ENCODE results near the gene PRICKLE3. TPM values are rescaled to one million over a fixed set of nuclear protein-coding genes. Genes with fewer than 3 reads are reported as not detected.

PRICKLE3 gene
- total and polyA plus RNA-seq, 2 experiments from 2014 or later: 4.7 to 13.7 TPM

DNA sequence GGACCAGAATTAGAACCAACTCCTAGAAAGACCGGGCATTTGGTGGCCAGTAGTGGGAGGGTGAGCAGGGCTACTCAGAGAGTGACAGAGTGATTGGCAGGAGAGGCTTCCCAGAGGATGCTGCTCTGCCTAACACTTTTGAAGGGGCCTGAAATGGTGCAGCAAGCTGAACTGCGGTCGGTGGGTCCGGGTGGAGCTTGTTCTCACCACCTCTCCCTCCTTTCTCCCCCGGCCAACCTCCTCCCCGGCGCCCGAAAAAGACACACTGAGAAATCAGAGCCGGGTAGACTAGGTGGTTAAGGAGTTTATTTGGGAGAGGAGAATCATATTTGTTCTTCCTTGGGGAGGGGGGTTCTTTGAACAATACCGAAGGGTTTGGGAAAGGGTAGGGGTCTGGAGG, 1.4 kb upstream of the PRICKLE3 start:
- H2AFZ ChIP-seq: no peak overlapping the region
- H3K27ac Mint-ChIP-seq: no peak overlapping the region
- no peaks in the 10 kb centered on the region for H3K9me2 ChIP-seq (ENCODE audit: insufficient read depth)
- no peaks in the 10 kb centered on the region for H3K79me2 ChIP-seq (replicated peaks; ENCODE audit: insufficient read depth)
- DNase-seq (ENCODE audit: low spot score): peak; percentile 25
- no peaks in the 10 kb centered on the region; the same call in 1 of the 2 replicates for H3F3A ChIP-seq (replicated peaks; ENCODE audit: low read depth)
- H3K4me1 ChIP-seq (ENCODE audit: insufficient read depth): no peaks in the 10 kb centered on the region; the same call in 1 of the 2 replicates
- H4K20me1 ChIP-seq (replicated peaks; ENCODE audit: insufficient read depth): no peaks in the 10 kb centered on the region
- peak overlapping the region; percentile 63 for H3K4me3 ChIP-seq
- peak overlapping the region; percentile 80 for H3K4me3 Mint-ChIP-seq
- H3K27me3 ChIP-seq (ENCODE audit: insufficient read depth): no peaks in the 10 kb centered on the region
- peak overlapping the region; percentile 80 for H3K4me2 ChIP-seq
- no peaks in the 10 kb centered on the region for H3K9me3 Mint-ChIP-seq
- H3K36me3 Mint-ChIP-seq (ENCODE audit: low read depth): peaks cover 3% of the 10 kb centered on the region; the same call in 2 of the 3 replicates
- peaks cover 14% of the 10 kb centered on the region for H3K27me3 Mint-ChIP-seq (ENCODE audit: insufficient read depth, low read depth, poor library complexity)
- TF ChIP-seq, protein P1, sequence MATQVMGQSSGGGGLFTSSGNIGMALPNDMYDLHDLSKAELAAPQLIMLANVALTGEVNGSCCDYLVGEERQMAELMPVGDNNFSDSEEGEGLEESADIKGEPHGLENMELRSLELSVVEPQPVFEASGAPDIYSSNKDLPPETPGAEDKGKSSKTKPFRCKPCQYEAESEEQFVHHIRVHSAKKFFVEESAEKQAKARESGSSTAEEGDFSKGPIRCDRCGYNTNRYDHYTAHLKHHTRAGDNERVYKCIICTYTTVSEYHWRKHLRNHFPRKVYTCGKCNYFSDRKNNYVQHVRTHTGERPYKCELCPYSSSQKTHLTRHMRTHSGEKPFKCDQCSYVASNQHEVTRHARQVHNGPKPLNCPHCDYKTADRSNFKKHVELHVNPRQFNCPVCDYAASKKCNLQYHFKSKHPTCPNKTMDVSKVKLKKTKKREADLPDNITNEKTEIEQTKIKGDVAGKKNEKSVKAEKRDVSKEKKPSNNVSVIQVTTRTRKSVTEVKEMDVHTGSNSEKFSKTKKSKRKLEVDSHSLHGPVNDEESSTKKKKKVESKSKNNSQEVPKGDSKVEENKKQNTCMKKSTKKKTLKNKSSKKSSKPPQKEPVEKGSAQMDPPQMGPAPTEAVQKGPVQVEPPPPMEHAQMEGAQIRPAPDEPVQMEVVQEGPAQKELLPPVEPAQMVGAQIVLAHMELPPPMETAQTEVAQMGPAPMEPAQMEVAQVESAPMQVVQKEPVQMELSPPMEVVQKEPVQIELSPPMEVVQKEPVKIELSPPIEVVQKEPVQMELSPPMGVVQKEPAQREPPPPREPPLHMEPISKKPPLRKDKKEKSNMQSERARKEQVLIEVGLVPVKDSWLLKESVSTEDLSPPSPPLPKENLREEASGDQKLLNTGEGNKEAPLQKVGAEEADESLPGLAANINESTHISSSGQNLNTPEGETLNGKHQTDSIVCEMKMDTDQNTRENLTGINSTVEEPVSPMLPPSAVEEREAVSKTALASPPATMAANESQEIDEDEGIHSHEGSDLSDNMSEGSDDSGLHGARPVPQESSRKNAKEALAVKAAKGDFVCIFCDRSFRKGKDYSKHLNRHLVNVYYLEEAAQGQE (IDR thresholded peaks at IDR 0.05; ENCODE audit: unreplicated experiment): no peak
- TF ChIP-seq NANOG (IDR thresholded peaks at IDR 0.05; ENCODE audit: borderline replicate concordance) (no peak), CREB1 (CRISPR knock-in tag; IDR thresholded peaks at IDR 0.05; ENCODE audit: low read depth) (no peak), CTCF (conservative IDR thresholded peaks at IDR 0.05; ENCODE audit: low read depth in 2 of 2) (no peak), STAT1 (IDR thresholded peaks at IDR 0.05; ENCODE audit: unreplicated experiment) (no peak), EZH2 (IDR thresholded peaks at IDR 0.05; ENCODE audit: low read depth, unreplicated experiment) (no peak), JUNB (IDR thresholded peaks at IDR 0.05; ENCODE audit: unreplicated experiment) (no peak), ZNF114 (CRISPR knock-in tag; IDR thresholded peaks at IDR 0.05) (no peak), POLR2AphosphoS5 (IDR thresholded peaks at IDR 0.05; ENCODE audit: low read depth) (no peak), ZNF331 (CRISPR knock-in tag; IDR thresholded peaks at IDR 0.05; ENCODE audit: low read depth) (no peak), EZH2phosphoT487 (IDR thresholded peaks at IDR 0.05; ENCODE audit: unreplicated experiment) (no peak)
- TF ChIP-seq, protein P2, sequence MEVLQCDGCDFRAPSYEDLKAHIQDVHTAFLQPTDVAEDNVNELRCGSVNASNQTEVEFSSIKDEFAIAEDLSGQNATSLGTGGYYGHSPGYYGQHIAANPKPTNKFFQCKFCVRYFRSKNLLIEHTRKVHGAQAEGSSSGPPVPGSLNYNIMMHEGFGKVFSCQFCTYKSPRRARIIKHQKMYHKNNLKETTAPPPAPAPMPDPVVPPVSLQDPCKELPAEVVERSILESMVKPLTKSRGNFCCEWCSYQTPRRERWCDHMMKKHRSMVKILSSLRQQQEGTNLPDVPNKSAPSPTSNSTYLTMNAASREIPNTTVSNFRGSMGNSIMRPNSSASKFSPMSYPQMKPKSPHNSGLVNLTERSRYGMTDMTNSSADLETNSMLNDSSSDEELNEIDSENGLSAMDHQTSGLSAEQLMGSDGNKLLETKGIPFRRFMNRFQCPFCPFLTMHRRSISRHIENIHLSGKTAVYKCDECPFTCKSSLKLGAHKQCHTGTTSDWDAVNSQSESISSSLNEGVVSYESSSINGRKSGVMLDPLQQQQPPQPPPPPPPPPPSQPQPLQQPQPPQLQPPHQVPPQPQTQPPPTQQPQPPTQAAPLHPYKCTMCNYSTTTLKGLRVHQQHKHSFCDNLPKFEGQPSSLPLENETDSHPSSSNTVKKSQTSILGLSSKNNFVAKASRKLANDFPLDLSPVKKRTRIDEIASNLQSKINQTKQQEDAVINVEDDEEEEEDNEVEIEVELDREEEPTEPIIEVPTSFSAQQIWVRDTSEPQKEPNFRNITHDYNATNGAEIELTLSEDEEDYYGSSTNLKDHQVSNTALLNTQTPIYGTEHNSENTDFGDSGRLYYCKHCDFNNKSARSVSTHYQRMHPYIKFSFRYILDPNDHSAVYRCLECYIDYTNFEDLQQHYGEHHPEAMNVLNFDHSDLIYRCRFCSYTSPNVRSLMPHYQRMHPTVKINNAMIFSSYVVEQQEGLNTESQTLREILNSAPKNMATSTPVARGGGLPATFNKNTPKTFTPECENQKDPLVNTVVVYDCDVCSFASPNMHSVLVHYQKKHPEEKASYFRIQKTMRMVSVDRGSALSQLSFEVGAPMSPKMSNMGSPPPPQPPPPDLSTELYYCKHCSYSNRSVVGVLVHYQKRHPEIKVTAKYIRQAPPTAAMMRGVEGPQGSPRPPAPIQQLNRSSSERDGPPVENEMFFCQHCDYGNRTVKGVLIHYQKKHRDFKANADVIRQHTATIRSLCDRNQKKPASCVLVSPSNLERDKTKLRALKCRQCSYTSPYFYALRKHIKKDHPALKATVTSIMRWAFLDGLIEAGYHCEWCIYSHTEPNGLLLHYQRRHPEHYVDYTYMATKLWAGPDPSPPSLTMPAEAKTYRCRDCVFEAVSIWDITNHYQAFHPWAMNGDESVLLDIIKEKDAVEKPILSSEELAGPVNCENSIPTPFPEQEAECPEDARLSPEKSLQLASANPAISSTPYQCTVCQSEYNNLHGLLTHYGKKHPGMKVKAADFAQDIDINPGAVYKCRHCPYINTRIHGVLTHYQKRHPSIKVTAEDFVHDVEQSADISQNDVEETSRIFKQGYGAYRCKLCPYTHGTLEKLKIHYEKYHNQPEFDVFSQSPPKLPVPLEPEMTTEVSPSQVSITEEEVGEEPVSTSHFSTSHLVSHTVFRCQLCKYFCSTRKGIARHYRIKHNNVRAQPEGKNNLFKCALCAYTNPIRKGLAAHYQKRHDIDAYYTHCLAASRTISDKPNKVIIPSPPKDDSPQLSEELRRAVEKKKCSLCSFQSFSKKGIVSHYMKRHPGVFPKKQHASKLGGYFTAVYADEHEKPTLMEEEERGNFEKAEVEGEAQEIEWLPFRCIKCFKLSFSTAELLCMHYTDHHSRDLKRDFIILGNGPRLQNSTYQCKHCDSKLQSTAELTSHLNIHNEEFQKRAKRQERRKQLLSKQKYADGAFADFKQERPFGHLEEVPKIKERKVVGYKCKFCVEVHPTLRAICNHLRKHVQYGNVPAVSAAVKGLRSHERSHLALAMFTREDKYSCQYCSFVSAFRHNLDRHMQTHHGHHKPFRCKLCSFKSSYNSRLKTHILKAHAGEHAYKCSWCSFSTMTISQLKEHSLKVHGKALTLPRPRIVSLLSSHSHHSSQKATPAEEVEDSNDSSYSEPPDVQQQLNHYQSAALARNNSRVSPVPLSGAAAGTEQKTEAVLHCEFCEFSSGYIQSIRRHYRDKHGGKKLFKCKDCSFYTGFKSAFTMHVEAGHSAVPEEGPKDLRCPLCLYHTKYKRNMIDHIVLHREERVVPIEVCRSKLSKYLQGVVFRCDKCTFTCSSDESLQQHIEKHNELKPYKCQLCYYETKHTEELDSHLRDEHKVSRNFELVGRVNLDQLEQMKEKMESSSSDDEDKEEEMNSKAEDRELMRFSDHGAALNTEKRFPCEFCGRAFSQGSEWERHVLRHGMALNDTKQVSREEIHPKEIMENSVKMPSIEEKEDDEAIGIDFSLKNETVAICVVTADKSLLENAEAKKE (CRISPR knock-in tag; IDR thresholded peaks at IDR 0.05): no peak
- TF ChIP-seq, protein P3, sequence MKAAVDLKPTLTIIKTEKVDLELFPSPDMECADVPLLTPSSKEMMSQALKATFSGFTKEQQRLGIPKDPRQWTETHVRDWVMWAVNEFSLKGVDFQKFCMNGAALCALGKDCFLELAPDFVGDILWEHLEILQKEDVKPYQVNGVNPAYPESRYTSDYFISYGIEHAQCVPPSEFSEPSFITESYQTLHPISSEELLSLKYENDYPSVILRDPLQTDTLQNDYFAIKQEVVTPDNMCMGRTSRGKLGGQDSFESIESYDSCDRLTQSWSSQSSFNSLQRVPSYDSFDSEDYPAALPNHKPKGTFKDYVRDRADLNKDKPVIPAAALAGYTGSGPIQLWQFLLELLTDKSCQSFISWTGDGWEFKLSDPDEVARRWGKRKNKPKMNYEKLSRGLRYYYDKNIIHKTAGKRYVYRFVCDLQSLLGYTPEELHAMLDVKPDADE (IDR thresholded peaks at IDR 0.05): no peak
- no peaks in the 10 kb centered on the region for H3K36me3 ChIP-seq (ENCODE audit: insufficient read depth)
- no peak overlapping the region for H3K27ac ChIP-seq (ENCODE audit: low read depth)
- ATAC-seq: no peak
- H3K4me1 Mint-ChIP-seq: peaks cover 16% of the 10 kb centered on the region
